ENCODE results near the gene KCP. TPM values are rescaled to one million over a fixed set of nuclear protein-coding genes. Genes with fewer than 3 reads are reported as not detected.

KCP gene
- polyA plus RNA-seq, 1 of the 3 experiments (the other 2 are of a cell fraction) = not detected

GRCh38 chr7:128941323-128941890 lies 30.9 kb upstream of the KCP start:
- ChIA-PET CTCF (interaction anchor here (1.2 to 2.5 kb wide), 4 partner anchors 14 to 150 kb away, joined by 3 to 12 read pairs (median 5); no protein-coding TSS in a partner anchor), POLR2A (no interaction called here)
- Histone ChIP-seq H3K4me1 (ENCODE audit: control insufficient read depth in 1 of 2, insufficient read depth in 2 of 2, low read depth in 1 of 2, low read length in 1 of 2) (peaks cover 3 to 11% of the 10 kb centered on the region in 2 experiments; a peak in 1 of 4 replicates), H3K4me2 (no peak overlapping the region), H3K27ac (ENCODE audit: low read depth in 2 of 2, low read length in 1 of 2) (no peak overlapping the region), H3K36me3 (replicated peaks in 1 of 2; ENCODE audit: control insufficient read depth in 1 of 2, insufficient read depth in 2 of 2, low read length in 1 of 2) (no peaks in the 10 kb centered on the region), H3F3A (replicated peaks; ENCODE audit: insufficient read depth) (peaks cover 3% of the 10 kb centered on the region), H3K9me3 (no peaks in the 10 kb centered on the region), H3K9ac (no peak overlapping the region), H4K20me1 (ENCODE audit: insufficient read depth) (no peaks in the 10 kb centered on the region), H3K27me3 (ENCODE audit: insufficient read depth) (peaks cover 21% of the 10 kb centered on the region), H2AFZ (ENCODE audit: low read depth) (no peak overlapping the region), H3K9me2 (no peaks in the 10 kb centered on the region), H3K4me3 (ENCODE audit: low read depth in 2 of 2, low read length in 1 of 2) (no peak overlapping the region), H3K79me2 (ENCODE audit: insufficient read depth) (no peaks in the 10 kb centered on the region)
- 94% methylated on average over 15 of the region's 15 CpGs for WGBS (ENCODE audit: low lambda C conversion rate)
- DNase-seq = peak; percentile 32
- TF ChIP-seq FOXM1 (IDR thresholded peaks at IDR 0.05; ENCODE audit: low read depth) = no peak
- no peak for TF ChIP-seq NFIC (IDR thresholded peaks at IDR 0.05; ENCODE audit: borderline replicate concordance)
- TF ChIP-seq GABPA (IDR thresholded peaks at IDR 0.05; ENCODE audit: low read depth) = no peak
- TF ChIP-seq EZH2phosphoT487 (IDR thresholded peaks at IDR 0.05; ENCODE audit: borderline replicate concordance, low read depth) = no peak
- TF ChIP-seq FOXJ3 (CRISPR knock-in tag; IDR thresholded peaks at IDR 0.05) = no peak
- no peak for TF ChIP-seq POLR2AphosphoS5 (IDR thresholded peaks at IDR 0.05; ENCODE audit: low read depth, low read length)
- TF ChIP-seq USF1 (IDR thresholded peaks at IDR 0.05; ENCODE audit: borderline replicate concordance, low read depth) = no peak
- no peak for TF ChIP-seq MAX (IDR thresholded peaks at IDR 0.05; ENCODE audit: low read depth)
- no peak for TF ChIP-seq FOSL2 (IDR thresholded peaks at IDR 0.05; ENCODE audit: borderline replicate concordance, low read depth)
- TF ChIP-seq RCOR1 (IDR thresholded peaks at IDR 0.05; ENCODE audit: low read length) = no peak
- no peak for TF ChIP-seq SIN3A (IDR thresholded peaks at IDR 0.05; ENCODE audit: borderline replicate concordance, low read depth, low read length)
- no peak for TF ChIP-seq ELF1 (IDR thresholded peaks at IDR 0.05)
- no peak for TF ChIP-seq TEAD4 (IDR thresholded peaks at IDR 0.05; ENCODE audit: borderline replicate concordance, insufficient read depth)
- TF ChIP-seq PBX3 (IDR thresholded peaks at IDR 0.05) = no peak
- TF ChIP-seq TCF12 (IDR thresholded peaks at IDR 0.05) = no peak

GRCh38 chr7:128940494-128941322 lies 30.2 kb upstream of the KCP start:
- POLR2A ChIA-PET = no interaction called here

More at GRCh38 chr7:128940494-128941322, 30.2 kb upstream of the KCP start:
- H3K36me3 ChIP-seq (replicated peaks in 1 of 2; ENCODE audit: control insufficient read depth in 1 of 2, insufficient read depth in 2 of 2, low read length in 1 of 2) = no peaks in the 10 kb centered on the region
- H3K27ac ChIP-seq (ENCODE audit: low read depth in 2 of 2, low read length in 1 of 2) = no peak overlapping the region
- DNase-seq = peak; percentile 39
- H3F3A ChIP-seq (replicated peaks; ENCODE audit: insufficient read depth) = peaks cover 3% of the 10 kb centered on the region
- no peaks in the 10 kb centered on the region for H3K79me2 ChIP-seq (ENCODE audit: insufficient read depth)
- CTCF ChIA-PET = interaction anchor here (1.2 to 2.5 kb wide), 7 partner anchors 14 to 151 kb away, joined by 3 to 12 read pairs (median 4); no protein-coding TSS in a partner anchor
- H4K20me1 ChIP-seq (ENCODE audit: insufficient read depth) = no peaks in the 10 kb centered on the region
- H2AFZ ChIP-seq (ENCODE audit: low read depth) = no peak overlapping the region
- TF ChIP-seq FOXM1 (IDR thresholded peaks at IDR 0.05; ENCODE audit: low read depth) (no peak), NRF1 (IDR thresholded peaks at IDR 0.05; ENCODE audit: low read depth, low read length) (no peak), JUND (IDR thresholded peaks at IDR 0.05) (no peak), FOXJ3 (CRISPR knock-in tag; IDR thresholded peaks at IDR 0.05) (no peak), RFX5 (IDR thresholded peaks at IDR 0.05; ENCODE audit: low read length) (no peak), MAX (IDR thresholded peaks at IDR 0.05; ENCODE audit: low read depth) (no peak), TAF1 (IDR thresholded peaks at IDR 0.05; ENCODE audit: borderline replicate concordance, low read depth, low read length) (no peak), ELF1 (IDR thresholded peaks at IDR 0.05) (no peak), FOSL2 (IDR thresholded peaks at IDR 0.05; ENCODE audit: borderline replicate concordance, low read depth) (no peak), MEF2A (IDR thresholded peaks at IDR 0.05; ENCODE audit: borderline replicate concordance, low read depth) (no peak), PBX3 (IDR thresholded peaks at IDR 0.05) (no peak), RAD21 (IDR thresholded peaks at IDR 0.05; ENCODE audit: low read length) (no peak), EZH2phosphoT487 (IDR thresholded peaks at IDR 0.05; ENCODE audit: borderline replicate concordance, low read depth) (no peak)
- H3K27me3 ChIP-seq (ENCODE audit: insufficient read depth) = peaks cover 27% of the 10 kb centered on the region
- no peaks in the 10 kb centered on the region for H3K9me3 ChIP-seq
- H3K4me2 ChIP-seq = no peak overlapping the region
- peaks cover 3 to 11% of the 10 kb centered on the region in 2 experiments; a peak in 1 of 4 replicates for H3K4me1 ChIP-seq (ENCODE audit: control insufficient read depth in 1 of 2, insufficient read depth in 2 of 2, low read depth in 1 of 2, low read length in 1 of 2)
- no peak overlapping the region for H3K9ac ChIP-seq
- no peak overlapping the region for H3K4me3 ChIP-seq (ENCODE audit: low read depth in 2 of 2, low read length in 1 of 2)
- H3K9me2 ChIP-seq = no peaks in the 10 kb centered on the region
- 85% methylated on average over 20 of the region's 20 CpGs for WGBS (ENCODE audit: low lambda C conversion rate)

All from SK-N-SH (cell line).